DMS53 treated with DMSO at 0.1 percent for 48 hours (cell line): Measurements from ENCODE around the gene UNC5B.

ENCODE experiments used
- DNase-seq: peaks from one replicate; lab custom pipeline; 2025; ENCODE audit not compliant: unreplicated experiment; lab: John Stamatoyannopoulos, UW

UNC5B gene

GRCh38 chr10:71212318-71213126 lies at the start of gene UNC5B:
Gene UNC5B, plus strand, starts transcription at chr10:71212570. Its CDS starts 416 bp downstream, at chr10:71212986.
- peak; percentile 72 for DNase-seq

GRCh38 chr10:71173466-71173865 lies 38.9 kb upstream of the UNC5B start:
- DNase-seq, result no peak

- no peak for DNase-seq
These were observed 35.7 kb upstream of the UNC5B start for GRCh38 chr10:71176661-71177060.

- DNase-seq, result no peak
These were observed 34.6 kb upstream of the UNC5B start for GRCh38 chr10:71177651-71178199.

GRCh38 chr10:71178880-71179279 lies 33.5 kb upstream of the UNC5B start:
- no peak for DNase-seq

GRCh38 chr10:71179382-71179781 lies 33.0 kb upstream of the UNC5B start:
- no peak for DNase-seq

- DNase-seq, result no peak
These were observed 27.9 kb upstream of the UNC5B start for GRCh38 chr10:71184421-71184820.

- DNase-seq, result no peak
These were observed 27.2 kb upstream of the UNC5B start for GRCh38 chr10:71185209-71185608.

GRCh38 chr10:71187197-71187596 lies 25.2 kb upstream of the UNC5B start:
- DNase-seq, result no peak

GRCh38 chr10:71187600-71187999 lies 24.8 kb upstream of the UNC5B start:
- no peak for DNase-seq

GRCh38 chr10:71188201-71188600 lies 24.2 kb upstream of the UNC5B start:
- DNase-seq, result no peak

GRCh38 chr10:71191019-71191418 lies 21.4 kb upstream of the UNC5B start:
- DNase-seq, result no peak

GRCh38 chr10:71191551-71192076 lies 20.8 kb upstream of the UNC5B start:
- DNase-seq, result no peak

- DNase-seq, result no peak
These were observed 18.9 kb upstream of the UNC5B start for GRCh38 chr10:71193516-71193915.

GRCh38 chr10:71197955-71198354 lies 14.4 kb upstream of the UNC5B start:
- DNase-seq, result no peak

- DNase-seq, result no peak
These were observed 10.5 kb upstream of the UNC5B start for GRCh38 chr10:71201849-71202248.

GRCh38 chr10:71202314-71202713 lies 10.1 kb upstream of the UNC5B start:
- DNase-seq, result no peak

- DNase-seq, result no peak
These were observed 9.2 kb upstream of the UNC5B start for GRCh38 chr10:71203124-71203523.

GRCh38 chr10:71203716-71204115 lies 8.7 kb upstream of the UNC5B start:
- DNase-seq, result no peak

- DNase-seq, result no peak
These were observed 7.6 kb upstream of the UNC5B start for GRCh38 chr10:71204746-71205145.

GRCh38 chr10:71205468-71205867 lies 6.9 kb upstream of the UNC5B start:
- DNase-seq, result no peak

- DNase-seq, result no peak
These were observed 5.5 kb upstream of the UNC5B start for GRCh38 chr10:71206911-71207310.
